LNCAP (cell line): ENCODE data around the gene CIZ1.

Experiments
- CTCF ChIP-seq: fragments of 450-650 bp; IDR thresholded peaks from 2 replicates; pipeline ENCODE4 v1.5.1; 2017; ENCODE audit warnings: mild to moderate bottlenecking

CIZ1 gene

GRCh38 chr9:128224877-128225276 is 33.5 kb upstream of the CIZ1 start:
- no peak for TF ChIP-seq CTCF

GRCh38 chr9:128222880-128223670 is 31.7 kb upstream of the CIZ1 start:
- no peak for TF ChIP-seq CTCF

DNA sequence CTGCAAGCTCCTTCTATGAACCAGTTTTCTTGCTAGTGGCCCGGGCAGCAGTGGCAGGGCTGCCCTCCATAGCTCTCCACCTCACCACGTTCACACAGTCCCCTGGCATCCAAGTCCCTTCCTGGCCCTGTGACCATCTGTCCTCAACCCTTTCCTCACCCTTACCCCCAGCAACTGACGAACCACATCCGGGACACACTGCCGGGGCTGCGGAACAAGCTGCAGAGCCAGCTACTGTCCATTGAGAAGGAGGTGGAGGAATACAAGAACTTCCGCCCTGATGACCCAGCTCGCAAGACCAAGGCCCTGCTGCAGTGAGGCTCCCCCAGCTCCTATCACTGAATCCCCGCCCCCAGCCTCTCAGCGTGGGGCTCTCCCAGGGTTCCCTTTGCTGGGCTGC is 30.7 kb upstream of the CIZ1 start:
- no peak for TF ChIP-seq CTCF

DNA sequence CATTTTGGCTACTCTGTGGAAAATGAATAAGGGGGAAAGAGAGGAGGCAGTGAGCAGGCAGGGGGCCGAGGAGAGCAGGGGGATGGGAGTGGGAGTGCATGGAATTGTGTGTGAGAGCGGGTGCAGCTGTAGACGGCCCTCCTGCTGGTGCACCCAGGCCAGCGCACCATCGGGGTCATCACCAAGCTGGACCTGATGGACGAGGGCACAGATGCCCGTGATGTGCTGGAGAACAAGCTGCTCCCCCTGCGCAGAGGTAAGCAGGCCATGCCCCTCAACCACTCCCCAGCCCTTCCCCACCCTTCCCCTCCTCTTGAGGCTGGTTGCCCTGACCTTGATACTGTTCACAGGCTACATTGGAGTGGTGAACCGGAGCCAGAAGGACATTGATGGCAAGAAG is 28.5 kb upstream of the CIZ1 start:
- TF ChIP-seq CTCF: no peak

DNA sequence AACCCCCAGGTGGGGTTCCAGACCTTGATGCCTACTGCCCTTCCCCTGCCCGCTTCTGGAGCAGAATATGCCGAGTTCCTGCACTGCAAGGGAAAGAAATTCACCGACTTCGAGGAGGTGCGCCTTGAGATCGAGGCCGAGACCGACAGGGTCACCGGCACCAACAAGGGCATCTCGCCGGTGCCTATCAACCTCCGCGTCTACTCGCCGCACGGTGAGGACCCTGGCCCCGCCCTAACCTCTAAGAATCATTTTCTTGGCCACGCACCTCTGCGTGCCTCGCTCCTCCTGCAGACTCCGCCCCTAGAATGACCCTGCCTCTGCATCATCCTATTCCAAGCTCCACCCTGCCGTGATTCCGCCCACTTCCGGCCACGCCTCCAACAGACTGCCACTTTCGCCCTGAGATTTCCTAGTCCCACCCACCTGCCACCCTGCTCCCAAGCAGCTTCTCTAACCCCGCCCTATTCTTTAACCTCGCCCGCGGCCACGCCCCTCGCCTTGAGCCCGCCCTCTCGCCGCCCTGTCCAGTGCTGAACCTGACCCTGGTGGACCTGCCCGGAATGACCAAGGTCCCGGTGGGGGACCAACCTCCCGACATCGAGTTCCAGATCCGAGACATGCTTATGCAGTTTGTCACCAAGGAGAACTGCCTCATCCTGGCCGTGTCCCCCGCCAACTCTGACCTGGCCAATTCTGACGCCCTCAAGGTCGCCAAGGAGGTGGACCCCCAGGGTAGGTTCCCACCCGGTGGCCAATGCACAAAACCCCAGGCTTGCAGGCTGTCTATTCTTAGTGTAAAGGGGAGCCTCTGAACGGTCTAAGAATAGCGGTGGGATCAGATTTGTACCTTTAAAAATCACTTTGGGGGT is 27.4 kb upstream of the CIZ1 start:
- TF ChIP-seq CTCF: no peak

DNA sequence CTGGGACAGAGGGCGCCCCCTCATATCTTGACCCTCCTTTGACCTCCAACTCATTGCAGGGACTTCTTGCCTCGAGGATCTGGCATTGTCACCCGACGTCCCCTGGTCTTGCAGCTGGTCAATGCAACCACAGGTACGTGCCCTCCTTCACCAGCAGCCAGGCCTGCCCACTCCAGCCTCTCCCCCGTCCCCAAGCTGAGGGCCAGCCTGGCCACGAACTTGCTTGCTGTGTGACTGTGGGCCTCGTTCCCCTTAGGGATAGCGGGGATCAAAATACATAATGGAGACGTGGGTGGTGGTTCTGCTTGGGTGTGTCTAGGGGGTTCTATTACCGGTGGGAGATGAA is 26.8 kb upstream of the CIZ1 start:
- no peak for TF ChIP-seq CTCF

- TF ChIP-seq CTCF: no peak
Observed at GRCh38 chr9:128216781-128217553, 25.6 kb upstream of the CIZ1 start.
